A549 (cell line): ENCODE results near the gene TUT1. TPM values are rescaled to one million over a fixed set of nuclear protein-coding genes. Genes with fewer than 3 reads are reported as not detected.

Experiments used
- ATAC-seq, 2 experiments: fragments of 200-7000 bp in 1 of 2; fragments of >200 bp in 1 of 2; cut with Nextera tagmentation in 1 of 2; cut with Tn5 transposase in 1 of 2; 3 replicates each; pipeline versions ENCODE4 v1.8.0 to v1.9.1; 2018 to 2020; ENCODE audit warnings: mild to moderate bottlenecking in 1 of 2, moderate library complexity in 1 of 2
- CTCF ChIA-PET: fragments of 300-600 bp; sonication (Branson Sonifier 250); formaldehyde crosslinking; extraction: SDS; loops from one replicate; lab custom pipeline; 2021; ENCODE audit warnings: antibody characterized with exemption, inconsistent platforms; lab: Yijun Ruan, JAX
- POLR2A ChIA-PET: fragments of 350-600 bp; formaldehyde crosslinking; extraction: SDS; loops from one replicate; lab custom pipeline; 2021; ENCODE audit warnings: antibody characterized with exemption, inconsistent platforms; lab: Yijun Ruan, JAX
- DNase-seq, 2 experiments: peaks; one replicate each; pipeline versions ENCODE4 v3.0.0 to v3.0.0-alpha.2; 2011 to 2016; ENCODE audit warnings: low read depth in 1 of 2, low spot score in 1 of 2
- FAIRE-seq: peaks from 2 replicates; lab custom pipeline; 2011; peaks lifted over from hg19 to GRCh38; lab: Jason Lieb, UNC
- H3K27ac ChIP-seq, 2 experiments: fragments of >200 bp; sonication (Bioruptor Twin); formaldehyde crosslinking; 3 replicates each; pipeline ENCODE4 v1.5.1; 2016 to 2017
- H3K4me1 ChIP-seq: fragments of >200 bp; sonication (Bioruptor Twin); formaldehyde crosslinking; 3 replicates; pipeline ENCODE4 v1.6.1; 2016
- H3K4me2 ChIP-seq: fragments of >200 bp; sonication (Bioruptor Twin); formaldehyde crosslinking; 3 replicates; pipeline ENCODE4 v1.6.1; 2016
- H3K4me3 ChIP-seq: fragments of >200 bp; sonication (Bioruptor Twin); formaldehyde crosslinking; 3 replicates; pipeline ENCODE4 v1.5.1; 2016
- H3K9me3 ChIP-seq: fragments of >200 bp; sonication (Bioruptor Twin); formaldehyde crosslinking; 3 replicates; pipeline ENCODE4 v1.6.1; 2016
- ATOH8 ChIP-seq: fragments of 250-450 bp; sonication (Bioruptor Pico); IDR thresholded peaks from 2 replicates; pipeline ENCODE4 v1.5.0; 2020; ENCODE audit warnings: low read depth, mild to moderate bottlenecking, moderate library complexity
- BCL3 ChIP-seq: fragments of >200 bp; sonication (Bioruptor Twin); formaldehyde crosslinking; IDR thresholded peaks from 3 replicates; pipeline ENCODE4 v1.6.1; 2016
- CBX8 ChIP-seq: fragments of 200-600 bp; sonication (generic); IDR thresholded peaks from 2 replicates; pipeline ENCODE4 v1.6.1; 2016
- CEBPB ChIP-seq, 2 experiments: fragments of >200 bp in 1 of 2; sonication (Bioruptor Twin) in 1 of 2; formaldehyde crosslinking in 1 of 2; IDR thresholded peaks; 2 replicates each; pipeline ENCODE4 v1.6.1; 2012 to 2016
- CHD2 ChIP-seq: fragments of 150-350 bp; IDR thresholded peaks from 2 replicates; pipeline ENCODE4 v1.6.1; 2014; ENCODE audit warnings: low read length; ENCODE audit not compliant: partially characterized antibody
- EHF ChIP-seq: fragments of 250-450 bp; sonication (Bioruptor Pico); IDR thresholded peaks from 2 replicates; pipeline ENCODE4 v1.5.0; 2020; ENCODE audit warnings: mild to moderate bottlenecking
- EP300 ChIP-seq, 2 experiments: fragments of >200 bp; sonication (Bioruptor Twin); formaldehyde crosslinking; IDR thresholded peaks; 2 replicates in 1 of 2; 3 replicates in 1 of 2; pipeline ENCODE4 v1.6.1; 2016 to 2017
- FOXS1 ChIP-seq: fragments of 250-450 bp; sonication (Bioruptor Pico); IDR thresholded peaks from 2 replicates; pipeline ENCODE4 v1.5.0; 2020; ENCODE audit warnings: mild to moderate bottlenecking, moderate library complexity
- GATA3 ChIP-seq: IDR thresholded peaks from 2 replicates; pipeline ENCODE4 v1.6.1; 2012; ENCODE audit warnings: borderline replicate concordance
- HEYL ChIP-seq: fragments of 250-450 bp; sonication (Bioruptor Pico); IDR thresholded peaks from 2 replicates; pipeline ENCODE4 v1.8.0; 2021; ENCODE audit warnings: mild to moderate bottlenecking, moderate library complexity
- HOXA7 ChIP-seq: fragments of 250-450 bp; sonication (Bioruptor Pico); IDR thresholded peaks from 2 replicates; pipeline ENCODE4 v1.5.0; 2020; ENCODE audit warnings: mild to moderate bottlenecking, moderate library complexity
- HOXB13 ChIP-seq: fragments of 250-450 bp; sonication (Bioruptor Pico); IDR thresholded peaks from 2 replicates; pipeline ENCODE4 v1.5.0; 2020; ENCODE audit warnings: low read depth, mild to moderate bottlenecking, moderate library complexity
- HOXB5 ChIP-seq: fragments of 250-450 bp; sonication (Bioruptor Pico); IDR thresholded peaks from 2 replicates; pipeline ENCODE4 v1.5.0; 2020; ENCODE audit warnings: mild to moderate bottlenecking, moderate library complexity
- JUN ChIP-seq, 2 experiments: fragments of >200 bp; sonication (Bioruptor Twin); formaldehyde crosslinking; IDR thresholded peaks; 2 replicates in 1 of 2; 3 replicates in 1 of 2; pipeline ENCODE4 v1.6.1; 2016 to 2017
- MAX ChIP-seq: IDR thresholded peaks from 2 replicates; pipeline ENCODE4 v1.6.1; 2012
- MYC ChIP-seq: IDR thresholded peaks from 2 replicates; pipeline ENCODE4 v1.6.1; 2012; ENCODE audit warnings: mild to moderate bottlenecking, inconsistent platforms, low read length, improper control_type of control experiment, borderline replicate concordance
- PBX3 ChIP-seq: IDR thresholded peaks from 2 replicates; pipeline ENCODE4 v1.6.1; 2012
- PHF8 ChIP-seq: fragments of 200-600 bp; sonication (generic); IDR thresholded peaks from 2 replicates; pipeline ENCODE4 v1.6.1; 2016; ENCODE audit warnings: low read depth, mild to moderate bottlenecking, antibody characterized with exemption, moderate library complexity, borderline replicate concordance
- POLR2A ChIP-seq: IDR thresholded peaks from 2 replicates; pipeline ENCODE4 v1.6.1; 2012; ENCODE audit warnings: mild to moderate bottlenecking, low read length
- POLR2AphosphoS2 ChIP-seq: conservative IDR thresholded peaks from 2 replicates; pipeline ENCODE4 v1.6.1; 2012; ENCODE audit warnings: low read length, improper control_type of control experiment, inconsistent platforms
- REST ChIP-seq: fragments of 200-600 bp; sonication (generic); IDR thresholded peaks from 2 replicates; pipeline ENCODE4 v1.6.1; 2016; ENCODE audit warnings: antibody characterized with exemption, mild to moderate bottlenecking, moderate library complexity
- RFX5 ChIP-seq: fragments of 450-650 bp; IDR thresholded peaks from 2 replicates; pipeline ENCODE4 v1.7.1; 2014; ENCODE audit warnings: antibody characterized with exemption, mild to moderate bottlenecking, moderate library complexity
- TP53 ChIP-seq: fragments of 250-450 bp; sonication (Bioruptor Pico); IDR thresholded peaks from 2 replicates; pipeline ENCODE4 v1.5.0; 2021; ENCODE audit warnings: mild to moderate bottlenecking, moderate library complexity
- ZNF302 ChIP-seq: fragments of 250-450 bp; sonication (Bioruptor Pico); IDR thresholded peaks from 2 replicates; pipeline ENCODE4 v1.9.0; 2021; ENCODE audit warnings: inconsistent platforms, mild to moderate bottlenecking, moderate library complexity
- ZSCAN20 ChIP-seq: fragments of 250-450 bp; sonication (Bioruptor Pico); IDR thresholded peaks from 2 replicates; pipeline ENCODE4 v1.8.0; 2022; ENCODE audit warnings: mild to moderate bottlenecking, moderate library complexity
- WGBS: methylation state at CpG from one replicate; pipeline ENCODE4 v1.1.6; 2017; ENCODE audit errors: missing lambda C conversion rate; 5-methylcytosine and 5-hydroxymethylcytosine counted together
- polyA plus RNA-seq, 4 experiments: library from polyadenylated mRNA; depleted of rRNA in 3 of 4; stranded (reverse); fragments of >200 nt; fragmentation: RNase III in 1 of 4; extraction: RNeasy Plus Mini Kit Qiagen cat#74134 plus additional on column Dnase treatment in 1 of 4; gene quantifications; 2 replicates in 3 of 4; 3 replicates in 1 of 4; pipeline ENCODE4 v1.2.3, GENCODE V29; 2011 to 2017
- TF ChIP-seq, protein P1 (sequence below): fragments of >200 bp; sonication (Bioruptor Twin); formaldehyde crosslinking; IDR thresholded peaks from 3 replicates; pipeline ENCODE4 v1.5.1; 2016
- TF ChIP-seq, protein P2 (sequence below): fragments of 450-650 bp; IDR thresholded peaks from 2 replicates; pipeline ENCODE4 v1.6.1; 2014; ENCODE audit warnings: antibody characterized with exemption
- TF ChIP-seq, protein P3 (sequence below): IDR thresholded peaks from 2 replicates; pipeline ENCODE4 v1.6.1; 2012; ENCODE audit warnings: low read depth, borderline replicate concordance

TUT1 gene
- polyA plus RNA-seq, 2 of the 4 experiments (the other 2 are of a cell fraction): 11.1 to 15.5 TPM

- FAIRE-seq (no peak), DNase-seq (peak; percentile 99), ATAC-seq (peak; percentile 96 to 97)
- Histone ChIP-seq H3K9me3 (no peaks in the 10 kb centered on the region), H3K27ac (peak within 1 kb of the TSS; percentile 92), H3K4me3 (peak within 1 kb of the TSS; percentile 77), H3K4me2 (peak within 1 kb of the TSS; percentile 99), H3K4me1 (peaks cover 15% of the 10 kb centered on the region)
- ChIA-PET CTCF (interaction anchor here (0.6 to 4.9 kb wide), 13 partner anchors 10 to 216 kb away, joined by 3 to 48 read pairs (median 4); partner anchors contain the start of genes C11orf98, CSKMT, EML3 and ROM1), POLR2A (interaction anchor here (0.5 to 4.6 kb wide), 17 partner anchors 9 to 220 kb away, joined by 3 to 48 read pairs (median 5); partner anchors contain the start of genes C11orf98, CSKMT, EEF1G and EML3)
- 3% methylated on average over 58 of the region's 77 CpGs for WGBS
- TF ChIP-seq POLR2AphosphoS2 (0 out of 2 replicates have a peak, but pooled peaks have one; percentile 36), REST (peak; percentile 42; the same call in 1 of the 2 replicates), ZNF302 (CRISPR knock-in tag) (no peak), HEYL (no peak), EHF (CRISPR knock-in tag) (peak; percentile 81; the same call in 1 of the 2 replicates), TP53 (CRISPR knock-in tag) (peak; percentile 66; the same call in 1 of the 2 replicates), EP300 (IDR thresholded peaks at IDR 0.05) (no peak), PBX3 (peak; percentile 85), GATA3 (peak; percentile 40; the same call in 1 of the 2 replicates), FOXS1 (CRISPR knock-in tag) (peak; percentile 70; the same call in 1 of the 2 replicates), CBX8 (no peak), MYC (no peak; the same call in 1 of the 2 replicates), ATOH8 (peak; percentile 53; the same call in 1 of the 2 replicates), HOXB13 (peak; percentile 92), CEBPB (IDR thresholded peaks at IDR 0.05) (peak; percentile 34 to 85; a peak in 3 of 4 replicates), BCL3 (peak; percentile 89), ZSCAN20 (CRISPR knock-in tag) (no peak), RFX5 (peak; percentile 58; the same call in 1 of the 2 replicates), CHD2 (peak; percentile 54), JUN (IDR thresholded peaks at IDR 0.05) (peak; percentile 73 to 89; a peak in 4 of 5 replicates), HOXA7 (CRISPR knock-in tag) (peak; percentile 72), PHF8 (peak; percentile 76; the same call in 1 of the 2 replicates), POLR2A (peak; percentile 80), HOXB5 (CRISPR knock-in tag) (0 out of 2 replicates have a peak, but pooled peaks have one; percentile 77), MAX (peak; percentile 99)
- TF ChIP-seq, protein P1, sequence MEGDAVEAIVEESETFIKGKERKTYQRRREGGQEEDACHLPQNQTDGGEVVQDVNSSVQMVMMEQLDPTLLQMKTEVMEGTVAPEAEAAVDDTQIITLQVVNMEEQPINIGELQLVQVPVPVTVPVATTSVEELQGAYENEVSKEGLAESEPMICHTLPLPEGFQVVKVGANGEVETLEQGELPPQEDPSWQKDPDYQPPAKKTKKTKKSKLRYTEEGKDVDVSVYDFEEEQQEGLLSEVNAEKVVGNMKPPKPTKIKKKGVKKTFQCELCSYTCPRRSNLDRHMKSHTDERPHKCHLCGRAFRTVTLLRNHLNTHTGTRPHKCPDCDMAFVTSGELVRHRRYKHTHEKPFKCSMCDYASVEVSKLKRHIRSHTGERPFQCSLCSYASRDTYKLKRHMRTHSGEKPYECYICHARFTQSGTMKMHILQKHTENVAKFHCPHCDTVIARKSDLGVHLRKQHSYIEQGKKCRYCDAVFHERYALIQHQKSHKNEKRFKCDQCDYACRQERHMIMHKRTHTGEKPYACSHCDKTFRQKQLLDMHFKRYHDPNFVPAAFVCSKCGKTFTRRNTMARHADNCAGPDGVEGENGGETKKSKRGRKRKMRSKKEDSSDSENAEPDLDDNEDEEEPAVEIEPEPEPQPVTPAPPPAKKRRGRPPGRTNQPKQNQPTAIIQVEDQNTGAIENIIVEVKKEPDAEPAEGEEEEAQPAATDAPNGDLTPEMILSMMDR: 0 out of 3 replicates have a peak, but pooled peaks have one; percentile 6
- TF ChIP-seq, protein P2, sequence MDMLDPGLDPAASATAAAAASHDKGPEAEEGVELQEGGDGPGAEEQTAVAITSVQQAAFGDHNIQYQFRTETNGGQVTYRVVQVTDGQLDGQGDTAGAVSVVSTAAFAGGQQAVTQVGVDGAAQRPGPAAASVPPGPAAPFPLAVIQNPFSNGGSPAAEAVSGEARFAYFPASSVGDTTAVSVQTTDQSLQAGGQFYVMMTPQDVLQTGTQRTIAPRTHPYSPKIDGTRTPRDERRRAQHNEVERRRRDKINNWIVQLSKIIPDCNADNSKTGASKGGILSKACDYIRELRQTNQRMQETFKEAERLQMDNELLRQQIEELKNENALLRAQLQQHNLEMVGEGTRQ: peak; percentile 81
- TF ChIP-seq, protein P3, sequence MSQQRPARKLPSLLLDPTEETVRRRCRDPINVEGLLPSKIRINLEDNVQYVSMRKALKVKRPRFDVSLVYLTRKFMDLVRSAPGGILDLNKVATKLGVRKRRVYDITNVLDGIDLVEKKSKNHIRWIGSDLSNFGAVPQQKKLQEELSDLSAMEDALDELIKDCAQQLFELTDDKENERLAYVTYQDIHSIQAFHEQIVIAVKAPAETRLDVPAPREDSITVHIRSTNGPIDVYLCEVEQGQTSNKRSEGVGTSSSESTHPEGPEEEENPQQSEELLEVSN: peak; percentile 98
Measured at GRCh38 chr11:62621567-62622470, 30.5 kb upstream of the TUT1 start, which contains the start of gene B3GAT3. Gene B3GAT3, minus strand, starts transcription at chr11:62621986. Its CDS starts 39 bp downstream, at chr11:62621947.
